ENCODE measurements around the gene SNAPC2. TPM values are rescaled to one million over a fixed set of nuclear protein-coding genes. Genes with fewer than 3 reads are reported as not detected.
A peak's percentile ranks its signal among the peaks of the same experiment; 100 is the strongest.

SNAPC2 gene
- total RNA-seq, 1 experiment from 2014 or later, result 24.1 TPM

- H3K9me3 Mint-ChIP-seq (ENCODE audit: unreplicated experiment), result no peaks in the 10 kb centered on the region
- TF ChIP-seq CTCF (IDR thresholded peaks at IDR 0.05; ENCODE audit: unreplicated experiment), result no peak
- peaks cover 41% of the 10 kb centered on the region for H3K36me3 Mint-ChIP-seq (ENCODE audit: insufficient read depth, unreplicated experiment)
Observed at GRCh38 chr19:7942981-7943443, 22.9 kb downstream of the SNAPC2 start.

GRCh38 chr19:7943444-7944176, 23.5 kb downstream of the SNAPC2 start, which contains the start of gene TIMM44:
TIMM44 (minus strand) TSS chr19:7943666; CDS start chr19:7943651, 15 bp downstream.
- CTCF ChIA-PET, result interaction anchor here (0.6 to 4.3 kb wide), 38 partner anchors 8 to 841 kb away, joined by 3 to 47 read pairs (median 6); partner anchors contain the start of genes ELAVL1 and SNAPC2
- no peak for TF ChIP-seq CTCF (IDR thresholded peaks at IDR 0.05; ENCODE audit: unreplicated experiment)
- no TSS peak for BruUV-seq (replicated peaks)
- DNase-seq (ENCODE audit: unreplicated experiment), result peak; percentile 100
- peaks cover 11% of the 10 kb centered on the region for H3K4me1 Mint-ChIP-seq (ENCODE audit: insufficient read depth, unreplicated experiment)
- H3K27me3 Mint-ChIP-seq (ENCODE audit: insufficient read depth, unreplicated experiment), result no peaks in the 10 kb centered on the region
- H3K4me3 Mint-ChIP-seq (ENCODE audit: unreplicated experiment), result peak within 1 kb of the TSS; percentile 94
- intact Hi-C loops (cut with micrococcal nuclease), result loop anchor here (1.0 to 5.0 kb wide), 4 partner anchors 44 to 310 kb away; no protein-coding TSS in a partner anchor
- POLR2A ChIA-PET, result interaction anchor here (0.5 to 4.9 kb wide), 32 partner anchors 9 to 1878 kb away, joined by 3 to 82 read pairs (median 4); partner anchors contain the start of genes ELAVL1, MAP2K7, NDUFA7 and PET100
- peak within 1 kb of the TSS; percentile 97 for H3K27ac Mint-ChIP-seq (ENCODE audit: low read depth, unreplicated experiment)
- peaks cover 35% of the 10 kb centered on the region for H3K36me3 Mint-ChIP-seq (ENCODE audit: insufficient read depth, unreplicated experiment)
- H3K9me3 Mint-ChIP-seq (ENCODE audit: unreplicated experiment), result no peaks in the 10 kb centered on the region

More at GRCh38 chr19:7942981-7943443, 22.9 kb downstream of the SNAPC2 start:
- ChIA-PET POLR2A (interaction anchor here (0.6 to 4.9 kb wide), 19 partner anchors 10 to 378 kb away, joined by 3 to 82 read pairs (median 5); partner anchors contain the start of genes ELAVL1, MAP2K7, NDUFA7 and PET100), CTCF (interaction anchor here (0.9 to 4.3 kb wide), 21 partner anchors 8 to 762 kb away, joined by 3 to 47 read pairs (median 9); partner anchors contain the start of genes ELAVL1 and SNAPC2)
- Mint-ChIP-seq H3K27ac (ENCODE audit: low read depth, unreplicated experiment) (peak overlapping the region; percentile 97), H3K4me1 (ENCODE audit: insufficient read depth, unreplicated experiment) (peaks cover 11% of the 10 kb centered on the region), H3K27me3 (ENCODE audit: insufficient read depth, unreplicated experiment) (no peaks in the 10 kb centered on the region), H3K4me3 (ENCODE audit: unreplicated experiment) (peak overlapping the region; percentile 94)
- DNase-seq (ENCODE audit: unreplicated experiment), result no peak
- intact Hi-C loops (cut with micrococcal nuclease), result loop anchor here (5.0 kb wide), 2 partner anchors 44 to 214 kb away; no protein-coding TSS in a partner anchor
- BruUV-seq (replicated peaks), result TSS peak; percentile 34

- peak overlapping the region; percentile 97 for H3K27ac Mint-ChIP-seq (ENCODE audit: low read depth, unreplicated experiment)
- BruUV-seq (replicated peaks), result TSS peak; percentile 89
- H3K4me1 Mint-ChIP-seq (ENCODE audit: insufficient read depth, unreplicated experiment), result peaks cover 11% of the 10 kb centered on the region
- H3K9me3 Mint-ChIP-seq (ENCODE audit: unreplicated experiment), result no peaks in the 10 kb centered on the region
- intact Hi-C loops (cut with micrococcal nuclease), result loop anchor here (1.0 to 5.0 kb wide), 4 partner anchors 43 to 309 kb away; no protein-coding TSS in a partner anchor
- DNase-seq (ENCODE audit: unreplicated experiment), result peak; percentile 97
- POLR2A ChIA-PET, result interaction anchor here (0.5 to 4.9 kb wide), 30 partner anchors 8 to 1877 kb away, joined by 3 to 82 read pairs (median 4); partner anchors contain the start of genes ELAVL1, MAP2K7, NDUFA7 and RPS28
- TF ChIP-seq CTCF (IDR thresholded peaks at IDR 0.05; ENCODE audit: unreplicated experiment), result peak; percentile 81
- no peaks in the 10 kb centered on the region for H3K27me3 Mint-ChIP-seq (ENCODE audit: insufficient read depth, unreplicated experiment)
- CTCF ChIA-PET, result interaction anchor here (0.6 to 4.3 kb wide), 44 partner anchors 9 to 842 kb away, joined by 3 to 47 read pairs (median 5); partner anchors contain the start of genes ELAVL1 and SNAPC2
- H3K4me3 Mint-ChIP-seq (ENCODE audit: unreplicated experiment), result peak overlapping the region; percentile 94
- H3K36me3 Mint-ChIP-seq (ENCODE audit: insufficient read depth, unreplicated experiment), result peaks cover 29% of the 10 kb centered on the region
Observed at GRCh38 chr19:7944177-7944761, 24.1 kb downstream of the SNAPC2 start.

Measured in MCF 10A (cell line).